ENCODE data around the gene EIF2B4. TPM values are rescaled to one million over a fixed set of nuclear protein-coding genes. Genes with fewer than 3 reads are reported as not detected.
A peak's percentile ranks its signal among the peaks of the same experiment; 100 is the strongest.

EIF2B4 gene
- total and polyA plus RNA-seq, 9 of the 15 experiments (the other 6 are each of a cell fraction or from before 2014, with no cell fraction given): 29.7 to 80.3 (median 58.9) TPM

- 0 out of 2 replicates have a peak, but pooled peaks have one; percentile 37 for TF ChIP-seq RREB1 (CRISPR knock-in tag; IDR thresholded peaks at IDR 0.05)
- TF ChIP-seq ZNF24 (IDR thresholded peaks at IDR 0.05): peak; percentile 34; the same call in 1 of the 2 replicates
- TF ChIP-seq MGA (IDR thresholded peaks at IDR 0.05): peak; percentile 89
- 0 out of 2 replicates have a peak, but pooled peaks have one; percentile 55 for TF ChIP-seq ZNF76 (CRISPR knock-in tag; IDR thresholded peaks at IDR 0.05; ENCODE audit: borderline replicate concordance)
- TF ChIP-seq THAP12 (CRISPR knock-in tag; IDR thresholded peaks at IDR 0.05): peak; percentile 25; the same call in 1 of the 2 replicates
Observed at GRCh38 chr2:27380626-27381545, 10.7 kb upstream of the EIF2B4 start, which contains the start of gene ZNF513 (continued).

Data from K562 (cell line).